Measurements from ENCODE around the gene MPV17.

DNA sequence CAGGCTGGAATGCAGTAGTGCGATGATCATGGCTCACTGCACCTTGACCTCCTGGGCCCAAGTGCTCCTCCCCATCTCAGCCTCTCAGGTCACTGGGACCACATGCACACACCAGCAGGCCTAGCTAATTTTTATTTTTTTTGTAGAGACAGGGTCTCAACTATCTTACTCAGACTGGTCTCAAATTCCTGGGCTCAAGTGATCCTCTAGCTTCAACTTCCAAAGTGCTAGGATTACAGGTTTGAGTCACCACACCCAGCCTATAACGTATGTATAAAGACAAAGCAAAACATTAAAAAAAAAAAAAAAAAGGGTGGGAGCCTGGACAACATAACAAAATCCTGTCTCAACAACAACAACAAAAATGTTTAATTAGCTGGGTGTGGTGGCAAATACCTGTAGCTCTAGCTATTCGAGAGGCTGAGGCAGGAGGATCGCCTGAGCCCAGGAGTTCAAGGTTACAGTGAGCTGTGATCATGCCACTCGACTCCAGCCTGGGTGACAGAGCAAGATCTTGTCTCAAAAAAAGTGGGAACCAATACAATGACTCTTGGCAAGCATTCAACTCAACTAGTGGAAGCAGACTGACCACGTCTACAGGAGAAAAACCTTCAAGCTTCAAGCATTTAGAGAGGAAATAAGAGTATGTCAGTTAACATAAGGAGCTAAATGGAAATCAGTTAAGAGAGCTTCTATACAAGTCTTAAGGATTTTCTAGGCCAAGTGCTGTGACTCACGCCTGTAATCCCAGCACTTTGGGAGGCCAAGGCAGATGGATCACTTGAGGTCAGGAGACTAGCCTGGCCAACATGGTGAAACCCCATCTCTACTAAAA is 31.1 kb upstream of the MPV17 start:
- TF ChIP-seq, protein P1, sequence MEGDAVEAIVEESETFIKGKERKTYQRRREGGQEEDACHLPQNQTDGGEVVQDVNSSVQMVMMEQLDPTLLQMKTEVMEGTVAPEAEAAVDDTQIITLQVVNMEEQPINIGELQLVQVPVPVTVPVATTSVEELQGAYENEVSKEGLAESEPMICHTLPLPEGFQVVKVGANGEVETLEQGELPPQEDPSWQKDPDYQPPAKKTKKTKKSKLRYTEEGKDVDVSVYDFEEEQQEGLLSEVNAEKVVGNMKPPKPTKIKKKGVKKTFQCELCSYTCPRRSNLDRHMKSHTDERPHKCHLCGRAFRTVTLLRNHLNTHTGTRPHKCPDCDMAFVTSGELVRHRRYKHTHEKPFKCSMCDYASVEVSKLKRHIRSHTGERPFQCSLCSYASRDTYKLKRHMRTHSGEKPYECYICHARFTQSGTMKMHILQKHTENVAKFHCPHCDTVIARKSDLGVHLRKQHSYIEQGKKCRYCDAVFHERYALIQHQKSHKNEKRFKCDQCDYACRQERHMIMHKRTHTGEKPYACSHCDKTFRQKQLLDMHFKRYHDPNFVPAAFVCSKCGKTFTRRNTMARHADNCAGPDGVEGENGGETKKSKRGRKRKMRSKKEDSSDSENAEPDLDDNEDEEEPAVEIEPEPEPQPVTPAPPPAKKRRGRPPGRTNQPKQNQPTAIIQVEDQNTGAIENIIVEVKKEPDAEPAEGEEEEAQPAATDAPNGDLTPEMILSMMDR (IDR thresholded peaks at IDR 0.05): no peak
- TF ChIP-seq CHD2 (IDR thresholded peaks at IDR 0.05; ENCODE audit: low read length, partially characterized antibody): no peak
- no peak for TF ChIP-seq RARB (CRISPR knock-in tag; IDR thresholded peaks at IDR 0.05)
- TF ChIP-seq, protein P2, sequence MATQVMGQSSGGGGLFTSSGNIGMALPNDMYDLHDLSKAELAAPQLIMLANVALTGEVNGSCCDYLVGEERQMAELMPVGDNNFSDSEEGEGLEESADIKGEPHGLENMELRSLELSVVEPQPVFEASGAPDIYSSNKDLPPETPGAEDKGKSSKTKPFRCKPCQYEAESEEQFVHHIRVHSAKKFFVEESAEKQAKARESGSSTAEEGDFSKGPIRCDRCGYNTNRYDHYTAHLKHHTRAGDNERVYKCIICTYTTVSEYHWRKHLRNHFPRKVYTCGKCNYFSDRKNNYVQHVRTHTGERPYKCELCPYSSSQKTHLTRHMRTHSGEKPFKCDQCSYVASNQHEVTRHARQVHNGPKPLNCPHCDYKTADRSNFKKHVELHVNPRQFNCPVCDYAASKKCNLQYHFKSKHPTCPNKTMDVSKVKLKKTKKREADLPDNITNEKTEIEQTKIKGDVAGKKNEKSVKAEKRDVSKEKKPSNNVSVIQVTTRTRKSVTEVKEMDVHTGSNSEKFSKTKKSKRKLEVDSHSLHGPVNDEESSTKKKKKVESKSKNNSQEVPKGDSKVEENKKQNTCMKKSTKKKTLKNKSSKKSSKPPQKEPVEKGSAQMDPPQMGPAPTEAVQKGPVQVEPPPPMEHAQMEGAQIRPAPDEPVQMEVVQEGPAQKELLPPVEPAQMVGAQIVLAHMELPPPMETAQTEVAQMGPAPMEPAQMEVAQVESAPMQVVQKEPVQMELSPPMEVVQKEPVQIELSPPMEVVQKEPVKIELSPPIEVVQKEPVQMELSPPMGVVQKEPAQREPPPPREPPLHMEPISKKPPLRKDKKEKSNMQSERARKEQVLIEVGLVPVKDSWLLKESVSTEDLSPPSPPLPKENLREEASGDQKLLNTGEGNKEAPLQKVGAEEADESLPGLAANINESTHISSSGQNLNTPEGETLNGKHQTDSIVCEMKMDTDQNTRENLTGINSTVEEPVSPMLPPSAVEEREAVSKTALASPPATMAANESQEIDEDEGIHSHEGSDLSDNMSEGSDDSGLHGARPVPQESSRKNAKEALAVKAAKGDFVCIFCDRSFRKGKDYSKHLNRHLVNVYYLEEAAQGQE (IDR thresholded peaks at IDR 0.05): no peak
- TF ChIP-seq POLR2A (IDR thresholded peaks at IDR 0.05; ENCODE audit: low read length): no peak
- TF ChIP-seq CHD4 (IDR thresholded peaks at IDR 0.05; ENCODE audit: borderline replicate concordance): no peak
- no peak for TF ChIP-seq RFX5 (IDR thresholded peaks at IDR 0.05)
- TF ChIP-seq NR3C1 (IDR thresholded peaks at IDR 0.05): no peak
- no peak for TF ChIP-seq SMC3 (IDR thresholded peaks at IDR 0.05)
- no peak for TF ChIP-seq RAD21 (conservative IDR thresholded peaks at IDR 0.05 in 1 of 2, IDR thresholded peaks at IDR 0.05 in 1 of 2)
- TF ChIP-seq CEBPB (IDR thresholded peaks at IDR 0.05): no peak
- no peak for TF ChIP-seq TP53 (CRISPR knock-in tag; IDR thresholded peaks at IDR 0.05)
- TF ChIP-seq, protein P3, sequence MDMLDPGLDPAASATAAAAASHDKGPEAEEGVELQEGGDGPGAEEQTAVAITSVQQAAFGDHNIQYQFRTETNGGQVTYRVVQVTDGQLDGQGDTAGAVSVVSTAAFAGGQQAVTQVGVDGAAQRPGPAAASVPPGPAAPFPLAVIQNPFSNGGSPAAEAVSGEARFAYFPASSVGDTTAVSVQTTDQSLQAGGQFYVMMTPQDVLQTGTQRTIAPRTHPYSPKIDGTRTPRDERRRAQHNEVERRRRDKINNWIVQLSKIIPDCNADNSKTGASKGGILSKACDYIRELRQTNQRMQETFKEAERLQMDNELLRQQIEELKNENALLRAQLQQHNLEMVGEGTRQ (IDR thresholded peaks at IDR 0.05): no peak
